ENCODE measurements around the gene NABP1. TPM values are rescaled to one million over a fixed set of nuclear protein-coding genes. Genes with fewer than 3 reads are reported as not detected.

The NABP1 gene
- total and polyA plus RNA-seq, 10 of the 15 experiments (the other 5 are each of a cell fraction or from before 2014, with no cell fraction given), result 22.9 to 65.7 (median 39.9) TPM

- H3K4me3 ChIP-seq, result no peak overlapping the region
- no peak overlapping the region for H3K27ac ChIP-seq (ENCODE audit: control insufficient read depth, insufficient read depth)
- H4K20me1 ChIP-seq (ENCODE audit: control insufficient read depth, insufficient read depth), result no peaks in the 10 kb centered on the region
- no peak overlapping the region for H3K4me2 ChIP-seq (ENCODE audit: control insufficient read depth, insufficient read depth)
- in situ Hi-C loops (cut with MboI), result no loop called here
- no TSS peak for BruUV-seq (replicated peaks)
- no peaks in the 10 kb centered on the region for H3K27me3 ChIP-seq (replicated peaks in 1 of 2; ENCODE audit: control insufficient read depth in 2 of 2, insufficient read depth in 2 of 2, low read length in 1 of 2)
- H3K9ac ChIP-seq (ENCODE audit: control insufficient read depth, insufficient read depth, low read length), result no peak overlapping the region
- ChIA-PET POLR2A (no interaction called here), RAD21 (ENCODE audit: unreplicated experiment) (no interaction called here), CTCF (interaction anchor here (0.6 kb wide), 2 partner anchors 16 to 53 kb away, joined by 3 read pairs; no protein-coding TSS in a partner anchor), SMC1A (ENCODE audit: uncharacterized antibody, unreplicated experiment) (no interaction called here)
- no peak overlapping the region for H2AFZ ChIP-seq (ENCODE audit: control insufficient read depth, low read depth, low read length)
- DNase-seq (ENCODE audit: low read depth, low spot score), result no peak
- 94% methylated on average over 7 of the region's 7 CpGs for WGBS (ENCODE audit: insufficient coverage, insufficient replicate concordance, low lambda C conversion rate, missing lambda C conversion rate)
- no peaks in the 10 kb centered on the region for H3K36me3 ChIP-seq (ENCODE audit: control insufficient read depth in 2 of 2, insufficient read depth in 2 of 2, low read length in 1 of 2)
- intact Hi-C loops (cut with micrococcal nuclease; ENCODE audit: unreplicated experiment), result loop anchor here (10.0 kb wide), 1 partner anchor 462 kb away; no protein-coding TSS in a partner anchor
- ATAC-seq, result no peak
- no peaks in the 10 kb centered on the region for H3K79me2 ChIP-seq (ENCODE audit: control insufficient read depth, insufficient read depth, low read length)
- FAIRE-seq, result no peak
- TF ChIP-seq SIN3A (IDR thresholded peaks at IDR 0.05; ENCODE audit: low read depth, low read length) (no peak), MEF2B (IDR thresholded peaks at IDR 0.05; ENCODE audit: partially characterized antibody, poor library complexity, severe bottlenecking) (no peak), TCF3 (IDR thresholded peaks at IDR 0.05; ENCODE audit: borderline replicate concordance, insufficient read depth, low read depth, low read length) (no peak), KLF5 (IDR thresholded peaks at IDR 0.05; ENCODE audit: partially characterized antibody) (no peak), BCL3 (IDR thresholded peaks at IDR 0.05; ENCODE audit: borderline replicate concordance, insufficient read depth, low read depth, low read length, poor library complexity, severe bottlenecking) (no peak)
- no peaks in the 10 kb centered on the region; the same call in 2 of the 3 replicates for H3K9me3 ChIP-seq (replicated peaks; ENCODE audit: control insufficient read depth, insufficient read depth, low read length)
- H3K4me1 ChIP-seq (ENCODE audit: control insufficient read depth, insufficient read depth, low read length), result no peaks in the 10 kb centered on the region
Observed at GRCh38 chr2:191703079-191703725, 25.3 kb downstream of the NABP1 start.
